H1 (cell line): ENCODE results near the gene DPY19L3.

Experiments
- CHD2 ChIP-seq: IDR thresholded peaks from 2 replicates; pipeline ENCODE4 v1.6.1; 2012; ENCODE audit warnings: low read length, improper control_type of control experiment
- CTCF ChIP-seq, 3 experiments: IDR thresholded peaks; 1 replicate in 2 of 3; 2 replicates in 1 of 3; pipeline versions ENCODE4 v1.5.1 to v1.6.1; 2011; ENCODE audit warnings: low read length in 3 of 3, mild to moderate bottlenecking in 3 of 3, inconsistent platforms in 2 of 3, low read depth in 1 of 3, moderate library complexity in 1 of 3; ENCODE audit not compliant: insufficient read depth in 1 of 3; ENCODE audit errors: control extremely low read depth in 1 of 3
- EP300 ChIP-seq, 2 experiments: IDR thresholded peaks; 1 replicate in 1 of 2; 2 replicates in 1 of 2; pipeline ENCODE4 v1.6.1; 2011 to 2012; ENCODE audit warnings: low read depth in 2 of 2, low read length in 2 of 2, mild to moderate bottlenecking in 2 of 2, borderline replicate concordance in 1 of 2, inconsistent platforms in 1 of 2, moderate library complexity in 1 of 2
- EZH2 ChIP-seq: fragments of 200-600 bp; sonication (generic); IDR thresholded peaks from 2 replicates; pipeline ENCODE4 v1.7.1; 2012; ENCODE audit warnings: low read depth, mild to moderate bottlenecking, moderate library complexity, low read length, inconsistent platforms; ENCODE audit not compliant: severe bottlenecking
- GTF2F1 ChIP-seq: IDR thresholded peaks from 2 replicates; pipeline ENCODE4 v1.6.1; 2012; ENCODE audit warnings: low read depth, low read length, improper control_type of control experiment, borderline replicate concordance
- JUND ChIP-seq: IDR thresholded peaks from 2 replicates; pipeline ENCODE4 v1.6.1; 2011; ENCODE audit warnings: mild to moderate bottlenecking, improper control_type of control experiment, low read length
- MAFK ChIP-seq: IDR thresholded peaks from 2 replicates; pipeline ENCODE4 v1.6.1; 2012; ENCODE audit warnings: low read depth, mild to moderate bottlenecking, improper control_type of control experiment, low read length
- MAX ChIP-seq: IDR thresholded peaks from 2 replicates; pipeline ENCODE4 v1.6.1; 2012; ENCODE audit warnings: inconsistent platforms
- POLR2A ChIP-seq, 2 experiments: IDR thresholded peaks; 1 replicate in 1 of 2; 2 replicates in 1 of 2; pipeline ENCODE4 v1.6.1; 2011; ENCODE audit warnings: low read depth in 2 of 2, low read length in 2 of 2, mild to moderate bottlenecking in 2 of 2; ENCODE audit errors: control extremely low read depth in 1 of 2
- POLR2AphosphoS5 ChIP-seq: IDR thresholded peaks from 2 replicates; pipeline ENCODE4 v1.6.1; 2011; ENCODE audit warnings: low read depth, low read length
- SP1 ChIP-seq: IDR thresholded peaks from 2 replicates; pipeline ENCODE4 v1.6.1; 2011; ENCODE audit warnings: low read depth, low read length
- TAF7 ChIP-seq: optimal IDR thresholded peaks from 2 replicates; pipeline ENCODE3; 2011; ENCODE audit warnings: low read depth, mild to moderate bottlenecking, inconsistent platforms, low read length, moderate library complexity, borderline replicate concordance
- YY1 ChIP-seq: IDR thresholded peaks from 2 replicates; pipeline ENCODE4 v1.6.1; 2011; ENCODE audit warnings: low read depth, mild to moderate bottlenecking, low read length
- TF ChIP-seq, protein P1 (sequence below): fragments of 300-600 bp; sonication (generic); IDR thresholded peaks from 2 replicates; pipeline ENCODE4 v1.7.1; 2012; ENCODE audit warnings: low read length, moderate library complexity, mild to moderate bottlenecking, inconsistent platforms; ENCODE audit not compliant: insufficient replicate concordance

DNA sequence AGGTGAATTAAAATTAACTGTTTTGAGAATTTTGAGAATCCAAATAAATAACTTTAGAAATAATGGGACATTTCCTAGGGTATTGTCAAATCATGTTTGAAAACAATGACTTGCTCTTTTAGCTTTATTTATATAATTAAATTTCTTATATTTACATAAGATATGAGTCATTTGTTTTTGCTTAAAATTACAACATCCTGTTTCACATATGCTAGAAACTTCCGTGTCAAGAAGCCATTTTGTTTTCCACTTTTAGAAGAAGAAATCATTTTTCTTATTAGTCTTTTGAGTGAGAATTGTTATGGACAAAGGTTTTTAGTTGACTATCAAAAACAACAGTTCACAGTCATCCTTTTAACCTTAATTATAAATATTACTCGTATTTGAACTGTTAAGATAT is 48.2 kb downstream of the DPY19L3 start:
- TF ChIP-seq EP300 (IDR thresholded peaks at IDR 0.05; ENCODE audit: borderline replicate concordance in 1 of 2, low read depth in 2 of 2, low read length in 2 of 2) = no peak
- TF ChIP-seq YY1 = no peak
- no peak for TF ChIP-seq GTF2F1
- no peak for TF ChIP-seq CHD2
- TF ChIP-seq, protein P1, sequence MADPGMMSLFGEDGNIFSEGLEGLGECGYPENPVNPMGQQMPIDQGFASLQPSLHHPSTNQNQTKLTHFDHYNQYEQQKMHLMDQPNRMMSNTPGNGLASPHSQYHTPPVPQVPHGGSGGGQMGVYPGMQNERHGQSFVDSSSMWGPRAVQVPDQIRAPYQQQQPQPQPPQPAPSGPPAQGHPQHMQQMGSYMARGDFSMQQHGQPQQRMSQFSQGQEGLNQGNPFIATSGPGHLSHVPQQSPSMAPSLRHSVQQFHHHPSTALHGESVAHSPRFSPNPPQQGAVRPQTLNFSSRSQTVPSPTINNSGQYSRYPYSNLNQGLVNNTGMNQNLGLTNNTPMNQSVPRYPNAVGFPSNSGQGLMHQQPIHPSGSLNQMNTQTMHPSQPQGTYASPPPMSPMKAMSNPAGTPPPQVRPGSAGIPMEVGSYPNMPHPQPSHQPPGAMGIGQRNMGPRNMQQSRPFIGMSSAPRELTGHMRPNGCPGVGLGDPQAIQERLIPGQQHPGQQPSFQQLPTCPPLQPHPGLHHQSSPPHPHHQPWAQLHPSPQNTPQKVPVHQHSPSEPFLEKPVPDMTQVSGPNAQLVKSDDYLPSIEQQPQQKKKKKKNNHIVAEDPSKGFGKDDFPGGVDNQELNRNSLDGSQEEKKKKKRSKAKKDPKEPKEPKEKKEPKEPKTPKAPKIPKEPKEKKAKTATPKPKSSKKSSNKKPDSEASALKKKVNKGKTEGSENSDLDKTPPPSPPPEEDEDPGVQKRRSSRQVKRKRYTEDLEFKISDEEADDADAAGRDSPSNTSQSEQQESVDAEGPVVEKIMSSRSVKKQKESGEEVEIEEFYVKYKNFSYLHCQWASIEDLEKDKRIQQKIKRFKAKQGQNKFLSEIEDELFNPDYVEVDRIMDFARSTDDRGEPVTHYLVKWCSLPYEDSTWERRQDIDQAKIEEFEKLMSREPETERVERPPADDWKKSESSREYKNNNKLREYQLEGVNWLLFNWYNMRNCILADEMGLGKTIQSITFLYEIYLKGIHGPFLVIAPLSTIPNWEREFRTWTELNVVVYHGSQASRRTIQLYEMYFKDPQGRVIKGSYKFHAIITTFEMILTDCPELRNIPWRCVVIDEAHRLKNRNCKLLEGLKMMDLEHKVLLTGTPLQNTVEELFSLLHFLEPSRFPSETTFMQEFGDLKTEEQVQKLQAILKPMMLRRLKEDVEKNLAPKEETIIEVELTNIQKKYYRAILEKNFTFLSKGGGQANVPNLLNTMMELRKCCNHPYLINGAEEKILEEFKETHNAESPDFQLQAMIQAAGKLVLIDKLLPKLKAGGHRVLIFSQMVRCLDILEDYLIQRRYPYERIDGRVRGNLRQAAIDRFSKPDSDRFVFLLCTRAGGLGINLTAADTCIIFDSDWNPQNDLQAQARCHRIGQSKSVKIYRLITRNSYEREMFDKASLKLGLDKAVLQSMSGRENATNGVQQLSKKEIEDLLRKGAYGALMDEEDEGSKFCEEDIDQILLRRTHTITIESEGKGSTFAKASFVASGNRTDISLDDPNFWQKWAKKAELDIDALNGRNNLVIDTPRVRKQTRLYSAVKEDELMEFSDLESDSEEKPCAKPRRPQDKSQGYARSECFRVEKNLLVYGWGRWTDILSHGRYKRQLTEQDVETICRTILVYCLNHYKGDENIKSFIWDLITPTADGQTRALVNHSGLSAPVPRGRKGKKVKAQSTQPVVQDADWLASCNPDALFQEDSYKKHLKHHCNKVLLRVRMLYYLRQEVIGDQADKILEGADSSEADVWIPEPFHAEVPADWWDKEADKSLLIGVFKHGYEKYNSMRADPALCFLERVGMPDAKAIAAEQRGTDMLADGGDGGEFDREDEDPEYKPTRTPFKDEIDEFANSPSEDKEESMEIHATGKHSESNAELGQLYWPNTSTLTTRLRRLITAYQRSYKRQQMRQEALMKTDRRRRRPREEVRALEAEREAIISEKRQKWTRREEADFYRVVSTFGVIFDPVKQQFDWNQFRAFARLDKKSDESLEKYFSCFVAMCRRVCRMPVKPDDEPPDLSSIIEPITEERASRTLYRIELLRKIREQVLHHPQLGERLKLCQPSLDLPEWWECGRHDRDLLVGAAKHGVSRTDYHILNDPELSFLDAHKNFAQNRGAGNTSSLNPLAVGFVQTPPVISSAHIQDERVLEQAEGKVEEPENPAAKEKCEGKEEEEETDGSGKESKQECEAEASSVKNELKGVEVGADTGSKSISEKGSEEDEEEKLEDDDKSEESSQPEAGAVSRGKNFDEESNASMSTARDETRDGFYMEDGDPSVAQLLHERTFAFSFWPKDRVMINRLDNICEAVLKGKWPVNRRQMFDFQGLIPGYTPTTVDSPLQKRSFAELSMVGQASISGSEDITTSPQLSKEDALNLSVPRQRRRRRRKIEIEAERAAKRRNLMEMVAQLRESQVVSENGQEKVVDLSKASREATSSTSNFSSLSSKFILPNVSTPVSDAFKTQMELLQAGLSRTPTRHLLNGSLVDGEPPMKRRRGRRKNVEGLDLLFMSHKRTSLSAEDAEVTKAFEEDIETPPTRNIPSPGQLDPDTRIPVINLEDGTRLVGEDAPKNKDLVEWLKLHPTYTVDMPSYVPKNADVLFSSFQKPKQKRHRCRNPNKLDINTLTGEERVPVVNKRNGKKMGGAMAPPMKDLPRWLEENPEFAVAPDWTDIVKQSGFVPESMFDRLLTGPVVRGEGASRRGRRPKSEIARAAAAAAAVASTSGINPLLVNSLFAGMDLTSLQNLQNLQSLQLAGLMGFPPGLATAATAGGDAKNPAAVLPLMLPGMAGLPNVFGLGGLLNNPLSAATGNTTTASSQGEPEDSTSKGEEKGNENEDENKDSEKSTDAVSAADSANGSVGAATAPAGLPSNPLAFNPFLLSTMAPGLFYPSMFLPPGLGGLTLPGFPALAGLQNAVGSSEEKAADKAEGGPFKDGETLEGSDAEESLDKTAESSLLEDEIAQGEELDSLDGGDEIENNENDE = no peak
- TF ChIP-seq POLR2A (IDR thresholded peaks at IDR 0.05; ENCODE audit: control extremely low read depth in 1 of 2, low read depth in 2 of 2, low read length in 2 of 2) = no peak
- TF ChIP-seq CTCF (IDR thresholded peaks at IDR 0.05; ENCODE audit: control extremely low read depth in 1 of 3, insufficient read depth in 1 of 3, low read depth in 1 of 3, low read length in 3 of 3) = no peak
- no peak for TF ChIP-seq MAFK
- no peak for TF ChIP-seq POLR2AphosphoS5
- TF ChIP-seq EZH2 = no peak
- TF ChIP-seq TAF7 = no peak
- TF ChIP-seq SP1 = no peak
- TF ChIP-seq JUND = no peak
- TF ChIP-seq MAX = no peak
